Naive B cell (primary cell): Measurements from ENCODE around the gene SUPT5H. TPM values are rescaled to one million over a fixed set of nuclear protein-coding genes. Genes with fewer than 3 reads are reported as not detected.
A peak's percentile ranks its signal among the peaks of the same experiment; 100 is the strongest.
"Not testable (repeated sequence)": the region's sequence is repeated elsewhere in the genome, so short reads cannot be mapped to it uniquely, and the experiment has no call there.

Experiments
- ATAC-seq, 2 donors: fragments of 150-1000 bp; cut with Tn5 transposase; 2 replicates each; pipeline ENCODE4 v1.10.0; 2021; ENCODE audit warnings: low read depth in 2 of 2, mild to moderate bottlenecking in 2 of 2, moderate library complexity in 2 of 2
- DNase-seq: peaks from one replicate; pipeline ENCODE4 v3.0.0; 2022
- H3K27ac Mint-ChIP-seq, 6 donors: one replicate each; pipeline ENCODE4 v1.8.0; 2020 to 2022; ENCODE audit warnings: mild to moderate bottlenecking in 6 of 6, mixed read lengths in 6 of 6, moderate library complexity in 5 of 6, inconsistent platforms in 2 of 6
- H3K27me3 Mint-ChIP-seq, 3 donors: one replicate each; pipeline ENCODE4 v1.8.0; 2021 to 2022; ENCODE audit warnings: mixed read lengths in 3 of 3, mild to moderate bottlenecking in 1 of 3
- H3K36me3 Mint-ChIP-seq, 2 donors: one replicate each; pipeline ENCODE4 v1.8.0; 2020 to 2022; ENCODE audit warnings: mixed read lengths in 2 of 2, inconsistent platforms in 1 of 2, mild to moderate bottlenecking in 1 of 2
- H3K4me1 Mint-ChIP-seq, 3 donors: one replicate each; pipeline ENCODE4 v1.8.0; 2020 to 2022; ENCODE audit warnings: mixed read lengths in 3 of 3, inconsistent platforms in 1 of 3, mild to moderate bottlenecking in 1 of 3, moderate library complexity in 1 of 3
- H3K4me3 Mint-ChIP-seq, 8 donors: one replicate each; pipeline ENCODE4 v1.8.0; 2020 to 2022; ENCODE audit warnings: mild to moderate bottlenecking in 8 of 8, mixed read lengths in 8 of 8, moderate library complexity in 8 of 8, inconsistent platforms in 2 of 8
- H3K9me3 Mint-ChIP-seq, 7 donors: one replicate each; pipeline ENCODE4 v1.8.0; 2020 to 2022; ENCODE audit warnings: mixed read lengths in 7 of 7, mild to moderate bottlenecking in 5 of 7, inconsistent platforms in 2 of 7, moderate library complexity in 1 of 7
- polyA plus RNA-seq, 6 donors: library from polyadenylated mRNA; unstranded; fragments of 300-500 nt; fragmentation: Illumina TruSeq; gene quantifications; one replicate each; pipeline ENCODE4 v1.2.3, GENCODE V29; 2021; ENCODE audit warnings: low read depth in 6 of 6

Gene SUPT5H
- polyA plus RNA-seq, 6 donors from 2014 or later = 48.1 to 119 (median 81.6) TPM

DNA sequence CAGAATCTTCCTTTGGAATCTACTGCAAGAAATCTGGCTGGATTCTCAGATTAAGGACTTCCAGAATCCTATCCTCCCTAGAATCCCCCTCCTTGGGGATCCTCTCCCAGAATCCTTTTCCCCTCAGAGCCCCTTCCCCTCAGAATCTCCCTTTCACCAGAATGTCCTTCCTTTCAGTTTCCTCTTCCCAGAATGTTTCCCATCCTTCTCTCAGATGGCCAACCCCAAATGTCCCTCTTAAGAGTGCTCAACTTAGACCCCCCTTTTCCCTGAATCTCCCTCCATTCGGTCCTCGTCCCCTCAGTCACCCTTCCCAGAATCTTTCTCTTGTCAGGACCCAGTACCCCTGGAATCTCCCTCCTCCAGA lies 9.0 kb upstream of the SUPT5H start:
- Mint-ChIP-seq H3K27me3 (peaks cover 0 to 5% (median 0%) of the 10 kb centered on the region in 3 donors), H3K4me1 (peaks cover 34 to 50% (median 49%) of the 10 kb centered on the region in 3 donors), H3K36me3 (peaks cover 6 to 10% of the 10 kb centered on the region in 2 donors), H3K4me3 (peak overlapping the region; percentile 95 to 100 (median 100)), H3K27ac (peak overlapping the region; percentile 98 to 100 (median 99)), H3K9me3 (no peaks in the 10 kb centered on the region)
- DNase-seq = no peak
- ATAC-seq = no peak

DNA sequence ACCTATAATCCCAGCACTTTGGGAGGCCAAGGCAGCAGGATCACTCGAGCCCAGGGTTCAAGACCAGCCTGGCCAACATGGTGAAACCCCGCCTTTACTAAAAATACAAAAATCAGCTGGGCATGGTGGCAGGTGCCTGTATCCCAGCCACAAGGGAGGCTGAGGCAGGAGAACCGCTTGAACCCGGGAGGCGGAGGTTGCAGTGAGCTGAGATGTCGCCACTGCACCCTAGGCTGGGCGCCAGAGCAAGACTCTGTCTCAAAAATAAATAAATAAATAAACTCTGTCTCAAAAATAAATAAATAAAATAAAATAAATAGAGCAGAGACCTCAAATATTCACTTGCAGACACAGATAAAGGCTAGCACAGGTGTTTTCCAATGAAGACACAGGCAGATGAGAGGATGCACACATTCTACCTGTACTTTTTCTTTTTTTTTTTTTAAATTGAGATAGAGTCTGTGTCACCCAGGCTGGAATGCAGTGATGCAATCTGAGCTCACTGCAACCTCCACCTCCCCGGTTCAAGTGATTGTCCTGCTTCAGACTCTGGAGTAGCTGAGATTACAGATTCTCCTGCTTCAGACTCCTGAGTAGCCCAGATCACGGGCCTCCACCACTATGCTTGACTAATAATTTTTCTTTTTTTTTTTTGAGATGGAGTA lies 7.0 kb upstream of the SUPT5H start:
- DNase-seq = no peak
- Mint-ChIP-seq H3K27ac (no peak overlapping the region), H3K36me3 (peaks cover 6 to 10% of the 10 kb centered on the region in 2 donors), H3K4me3 (no peak overlapping the region), H3K4me1 (peaks cover 32 to 41% (median 40%) of the 10 kb centered on the region in 3 donors), H3K9me3 (no peaks in the 10 kb centered on the region), H3K27me3 (peaks cover 0 to 5% (median 0%) of the 10 kb centered on the region in 3 donors)
- ATAC-seq = no peak

- peaks cover 43 to 59% (median 45%) of the 10 kb centered on the region in 3 donors for H3K4me1 Mint-ChIP-seq
- H3K27ac Mint-ChIP-seq = peak overlapping the region; percentile 97 to 100 (median 98)
- H3K9me3 Mint-ChIP-seq = peaks cover 0 to 2% (median 0%) of the 10 kb centered on the region in 7 donors
- no peak for DNase-seq
- no peak for ATAC-seq
- peaks cover 4 to 10% of the 10 kb centered on the region in 2 donors for H3K36me3 Mint-ChIP-seq
- no peaks in the 10 kb centered on the region for H3K27me3 Mint-ChIP-seq
- peak overlapping the region; percentile 90 to 100 (median 99) for H3K4me3 Mint-ChIP-seq
Observed at GRCh38 chr19:39444598-39445195, 685 bp upstream of the SUPT5H start.

DNA sequence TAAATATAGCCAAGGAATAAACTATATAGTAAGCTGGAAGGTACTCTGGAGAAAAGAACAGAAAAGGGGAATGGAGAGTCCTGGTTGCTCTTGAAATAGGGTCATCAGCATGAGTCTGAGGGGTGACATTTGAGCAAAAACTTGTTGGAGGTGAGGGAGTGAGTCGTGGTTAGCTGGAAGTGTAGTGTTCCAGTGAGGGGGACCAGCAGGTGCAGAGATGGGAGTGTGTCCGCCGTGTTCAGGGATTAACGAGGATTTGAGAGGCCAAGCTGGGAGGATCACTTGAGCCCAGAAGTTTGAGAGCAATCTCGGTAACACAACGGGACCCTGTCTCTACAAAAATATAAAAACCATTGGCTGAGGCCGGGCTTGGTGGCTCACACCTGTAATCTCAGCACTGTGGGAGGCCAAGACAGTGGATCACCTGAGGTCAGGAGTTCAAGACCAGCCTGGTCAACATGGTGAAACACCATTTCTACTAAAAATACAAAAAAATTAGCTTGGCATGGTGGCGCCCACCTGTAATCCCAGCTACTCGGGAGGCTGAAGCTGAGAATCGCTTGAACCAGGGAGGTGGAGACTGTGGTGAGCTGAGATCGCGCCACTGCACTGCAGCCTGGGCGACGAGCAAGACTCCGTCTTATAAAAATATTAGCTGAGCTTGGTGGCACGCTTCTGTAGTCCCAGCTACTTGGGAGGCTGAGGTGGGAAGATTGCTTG lies 1.1 kb downstream of the SUPT5H start:
- ATAC-seq (no peak), DNase-seq (no peak)
- Mint-ChIP-seq H3K9me3 (peaks cover 0 to 2% (median 0%) of the 10 kb centered on the region in 7 donors), H3K27me3 (no peaks in the 10 kb centered on the region), H3K36me3 (peaks cover 4 to 11% of the 10 kb centered on the region in 2 donors), H3K4me1 (peaks cover 49 to 74% (median 52%) of the 10 kb centered on the region in 3 donors), H3K4me3 (peak overlapping the region; percentile 90 to 100 (median 99)), H3K27ac (peak overlapping the region; percentile 28 to 100 (median 98))

DNA sequence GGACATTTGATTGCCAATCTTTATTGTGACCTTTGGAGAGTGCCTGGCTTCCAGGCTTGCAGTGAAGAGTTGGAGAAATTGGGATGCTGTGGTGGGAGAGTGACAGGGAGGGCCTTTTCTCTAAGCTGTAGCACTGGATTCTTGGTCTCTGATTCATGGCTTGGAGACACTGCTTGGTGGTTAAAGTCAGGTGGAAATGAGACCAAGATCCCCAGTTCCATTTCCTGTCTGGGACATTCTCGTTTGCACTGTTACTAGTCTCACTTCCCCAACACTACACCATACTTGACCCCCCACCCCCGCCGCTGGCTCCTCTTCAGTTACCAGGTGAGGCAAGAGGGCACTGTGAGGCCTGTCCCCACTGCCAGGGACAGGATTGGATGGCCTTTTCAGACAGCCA lies 2.9 kb downstream of the SUPT5H start:
- ATAC-seq (peak; percentile 13 to 19), DNase-seq (peak; percentile 43)
- Mint-ChIP-seq H3K27ac (peak overlapping the region; percentile 66 to 95 (median 85)), H3K4me1 (peaks cover 63 to 89% (median 70%) of the 10 kb centered on the region in 3 donors), H3K27me3 (no peaks in the 10 kb centered on the region), H3K4me3 (peak overlapping the region; percentile 52 to 100 (median 84)), H3K9me3 (peaks cover 0 to 2% (median 0%) of the 10 kb centered on the region in 7 donors), H3K36me3 (peaks cover 10 to 29% of the 10 kb centered on the region in 2 donors)

GRCh38 chr19:39449116-39449797 lies 3.9 kb downstream of the SUPT5H start:
- Mint-ChIP-seq H3K9me3 (peaks cover 0 to 2% (median 0%) of the 10 kb centered on the region in 7 donors), H3K27me3 (no peaks in the 10 kb centered on the region), H3K27ac (peak overlapping the region; percentile 60 to 95 (median 84)), H3K36me3 (peaks cover 10 to 31% of the 10 kb centered on the region in 2 donors), H3K4me3 (peak overlapping the region in 7 of 8 donors; percentile 10 to 100 (median 34)), H3K4me1 (peaks cover 64 to 86% (median 71%) of the 10 kb centered on the region in 3 donors)
- DNase-seq (no peak), ATAC-seq (no peak)

DNA sequence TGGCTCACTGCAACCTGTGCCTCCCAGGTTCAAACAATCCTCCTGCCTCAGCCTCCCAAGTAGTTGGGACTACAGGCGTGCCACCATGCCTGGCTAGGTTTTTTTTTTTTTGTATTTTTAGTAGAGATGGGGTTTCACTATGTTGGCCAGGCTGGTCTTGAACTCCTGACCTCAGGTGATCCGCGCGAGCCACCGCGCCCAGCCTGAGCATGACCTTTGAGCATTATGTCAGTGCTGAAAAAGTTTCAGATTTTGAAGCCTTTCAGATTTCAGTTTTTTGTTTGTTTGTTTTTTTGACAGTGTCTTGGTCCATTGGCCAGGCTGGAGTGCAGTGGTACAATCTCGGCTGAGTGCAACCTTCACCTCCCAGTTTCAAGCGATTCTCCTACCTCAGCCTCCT lies 5.9 kb downstream of the SUPT5H start:
- not testable (repeated sequence) for H3K27me3 Mint-ChIP-seq, H3K9me3 Mint-ChIP-seq, DNase-seq, H3K4me3 Mint-ChIP-seq, ATAC-seq
- peaks cover 10 to 28% of the 10 kb centered on the region in 2 donors for H3K36me3 Mint-ChIP-seq
- H3K4me1 Mint-ChIP-seq = peaks cover 56 to 74% (median 67%) of the 10 kb centered on the region in 3 donors
- H3K27ac Mint-ChIP-seq = peak overlapping the region in 1 of 6 donors; percentile 93

DNA sequence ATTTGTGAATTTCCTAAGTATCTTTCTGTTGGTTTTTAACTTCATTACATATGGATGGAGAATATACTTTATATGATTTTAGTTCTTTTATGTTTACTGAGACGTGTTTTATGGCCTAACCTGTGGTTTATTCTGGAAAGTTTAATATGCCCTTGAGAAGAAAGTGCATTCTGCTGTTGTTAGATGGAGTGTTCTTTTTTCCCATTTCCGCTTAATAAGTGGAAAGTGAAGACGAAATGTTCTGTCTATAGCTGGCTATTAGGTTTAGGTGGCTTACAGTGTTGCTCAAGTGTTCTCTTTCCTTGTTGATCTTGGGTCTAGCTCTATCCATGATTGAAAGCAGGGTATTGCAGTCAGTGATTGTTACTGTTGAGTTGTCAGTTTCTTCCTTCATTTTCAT lies 18.0 kb downstream of the SUPT5H start:
- Mint-ChIP-seq H3K36me3 (peaks cover 4 to 46% of the 10 kb centered on the region in 2 donors), H3K4me1 (peaks cover 4 to 14% (median 11%) of the 10 kb centered on the region in 3 donors), H3K27me3 (no peaks in the 10 kb centered on the region), H3K4me3 (peak overlapping the region in 1 of 8 donors; percentile 6), H3K27ac (peak overlapping the region in 1 of 6 donors; percentile 25), H3K9me3 (no peaks in the 10 kb centered on the region)
- ATAC-seq (no peak), DNase-seq (no peak)

- H3K27ac Mint-ChIP-seq = peak overlapping the region in 1 of 6 donors; percentile 86
- peak overlapping the region in 1 of 8 donors; percentile 60 for H3K4me3 Mint-ChIP-seq
- peaks cover 5 to 9% (median 5%) of the 10 kb centered on the region in 3 donors for H3K4me1 Mint-ChIP-seq
- DNase-seq = no peak
- no peaks in the 10 kb centered on the region for H3K9me3 Mint-ChIP-seq
- H3K36me3 Mint-ChIP-seq = peaks cover 4 to 49% of the 10 kb centered on the region in 2 donors
- no peak for ATAC-seq
- no peaks in the 10 kb centered on the region for H3K27me3 Mint-ChIP-seq
Observed at GRCh38 chr19:39465956-39466747, 20.8 kb downstream of the SUPT5H start.

DNA sequence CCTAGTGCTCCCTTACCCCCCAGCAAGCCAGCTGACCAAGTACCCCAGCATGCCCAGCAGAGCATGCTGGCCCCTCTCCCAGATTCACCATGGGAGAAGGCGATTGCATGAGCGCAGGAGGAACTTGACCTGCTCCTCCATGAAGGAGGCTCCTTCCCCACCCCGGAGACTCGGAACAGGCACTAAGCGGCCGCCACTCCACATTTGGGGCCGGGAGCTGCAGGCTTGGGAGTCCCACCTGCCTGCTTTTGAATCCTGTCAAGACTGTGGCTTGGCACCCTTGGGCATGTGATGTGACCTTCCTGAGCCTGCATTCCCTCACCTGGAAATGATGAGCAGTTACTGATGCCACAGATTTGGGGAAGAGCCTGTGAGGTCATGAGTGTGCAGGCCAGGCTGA lies 22.6 kb downstream of the SUPT5H start:
- no peaks in the 10 kb centered on the region for H3K27me3 Mint-ChIP-seq
- no peak overlapping the region for H3K4me3 Mint-ChIP-seq
- DNase-seq (no peak), ATAC-seq (no peak)
- peak overlapping the region in 1 of 6 donors; percentile 53 for H3K27ac Mint-ChIP-seq
- H3K4me1 Mint-ChIP-seq = peaks cover 8 to 17% (median 10%) of the 10 kb centered on the region in 3 donors
- H3K36me3 Mint-ChIP-seq = peaks cover 7 to 59% of the 10 kb centered on the region in 2 donors
- H3K9me3 Mint-ChIP-seq = no peaks in the 10 kb centered on the region

- Mint-ChIP-seq H3K4me1 (peaks cover 9 to 19% (median 13%) of the 10 kb centered on the region in 3 donors), H3K36me3 (peaks cover 7 to 59% of the 10 kb centered on the region in 2 donors), H3K27ac (peak overlapping the region in 2 of 6 donors; percentile 26 to 81), H3K27me3 (no peaks in the 10 kb centered on the region), H3K4me3 (no peak overlapping the region), H3K9me3 (no peaks in the 10 kb centered on the region)
- DNase-seq (no peak), ATAC-seq (no peak)
Observed at GRCh38 chr19:39469036-39469435, 23.7 kb downstream of the SUPT5H start.

DNA sequence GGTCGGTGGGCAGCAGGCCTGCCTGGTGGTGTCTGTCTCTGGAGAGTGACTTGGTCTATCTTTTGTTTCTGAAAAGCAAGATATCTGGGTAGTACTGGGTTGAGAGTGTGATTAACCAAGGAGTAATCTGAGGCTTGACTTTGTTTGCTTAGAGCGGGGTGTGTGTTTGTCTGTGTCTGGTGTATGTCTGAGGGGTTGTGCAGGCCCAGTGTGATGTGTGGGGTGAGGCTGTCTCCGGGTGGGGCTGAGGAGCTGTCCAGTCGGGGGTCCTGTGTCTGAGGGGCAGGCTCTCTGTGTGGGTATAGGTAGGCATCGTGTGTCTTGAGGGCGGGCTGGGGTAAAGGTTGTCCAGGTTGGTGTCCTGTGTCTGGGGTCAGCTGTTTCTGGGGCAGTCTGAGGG lies 24.2 kb downstream of the SUPT5H start:
- H3K27me3 Mint-ChIP-seq = no peaks in the 10 kb centered on the region
- no peak for ATAC-seq
- H3K27ac Mint-ChIP-seq = peak overlapping the region in 2 of 6 donors; percentile 48 to 81
- no peaks in the 10 kb centered on the region for H3K9me3 Mint-ChIP-seq
- no peak for DNase-seq
- H3K4me3 Mint-ChIP-seq = no peak overlapping the region
- peaks cover 7 to 59% of the 10 kb centered on the region in 2 donors for H3K36me3 Mint-ChIP-seq
- peaks cover 11 to 22% (median 18%) of the 10 kb centered on the region in 3 donors for H3K4me1 Mint-ChIP-seq
